ENCODE results near the gene WWC1. TPM values are rescaled to one million over a fixed set of nuclear protein-coding genes. Genes with fewer than 3 reads are reported as not detected.

The WWC1 gene
- total and polyA plus RNA-seq, 4 donors = 48.4 to 77.0 (median 56.2) TPM

DNA sequence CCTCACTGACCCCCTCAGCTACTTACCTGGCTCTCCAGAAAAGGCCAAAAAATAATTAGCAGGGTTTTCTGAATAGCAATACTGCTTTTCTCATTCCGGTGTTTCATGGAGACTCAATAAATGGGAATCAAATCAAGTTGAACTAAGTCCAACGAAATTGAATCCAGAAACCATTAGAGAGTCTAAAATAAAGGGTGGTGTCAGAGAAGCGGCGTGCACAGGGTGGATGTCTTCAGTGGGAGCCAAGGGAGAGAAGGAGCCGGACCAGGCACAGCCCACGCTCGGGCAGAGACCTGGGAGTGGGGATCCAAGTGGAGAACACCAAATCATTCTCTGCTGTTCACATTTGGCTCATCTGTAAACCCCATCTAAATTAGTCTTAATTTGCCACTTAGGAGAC, 40.2 kb upstream of the WWC1 start:
- Histone ChIP-seq H3K9me3 (ENCODE audit: control insufficient read depth in 4 of 4, insufficient read depth in 3 of 4, low read length in 3 of 4) (no peaks in the 10 kb centered on the region), H3K27me3 (ENCODE audit: control insufficient read depth in 3 of 3, insufficient read depth in 3 of 3, low read length in 2 of 3) (no peaks in the 10 kb centered on the region), H3K27ac (ENCODE audit: low read depth in 1 of 2, low read length in 1 of 2) (no peak overlapping the region), H3K36me3 (ENCODE audit: control insufficient read depth in 4 of 4, insufficient read depth in 4 of 4, low read length in 4 of 4) (peaks cover 0 to 10% (median 6%) of the 10 kb centered on the region in 4 donors), H3K4me3 (no peak overlapping the region), H3K4me1 (ENCODE audit: control insufficient read depth in 5 of 5, insufficient read depth in 5 of 5, low read length in 5 of 5) (no peaks in the 10 kb centered on the region), H3K9ac (ENCODE audit: insufficient read depth in 1 of 2, low read length in 2 of 2) (no peak overlapping the region)
- 72 to 83% methylated on average over 7 of the region's 7 CpGs for WGBS, 2 donors
- ATAC-seq (ENCODE audit: insufficient read depth, low FRiP score) (no peak), DNase-seq (no peak)
- no peak for TF ChIP-seq CTCF (IDR thresholded peaks at IDR 0.05; ENCODE audit: control extremely low read depth, extremely low read depth)

DNA sequence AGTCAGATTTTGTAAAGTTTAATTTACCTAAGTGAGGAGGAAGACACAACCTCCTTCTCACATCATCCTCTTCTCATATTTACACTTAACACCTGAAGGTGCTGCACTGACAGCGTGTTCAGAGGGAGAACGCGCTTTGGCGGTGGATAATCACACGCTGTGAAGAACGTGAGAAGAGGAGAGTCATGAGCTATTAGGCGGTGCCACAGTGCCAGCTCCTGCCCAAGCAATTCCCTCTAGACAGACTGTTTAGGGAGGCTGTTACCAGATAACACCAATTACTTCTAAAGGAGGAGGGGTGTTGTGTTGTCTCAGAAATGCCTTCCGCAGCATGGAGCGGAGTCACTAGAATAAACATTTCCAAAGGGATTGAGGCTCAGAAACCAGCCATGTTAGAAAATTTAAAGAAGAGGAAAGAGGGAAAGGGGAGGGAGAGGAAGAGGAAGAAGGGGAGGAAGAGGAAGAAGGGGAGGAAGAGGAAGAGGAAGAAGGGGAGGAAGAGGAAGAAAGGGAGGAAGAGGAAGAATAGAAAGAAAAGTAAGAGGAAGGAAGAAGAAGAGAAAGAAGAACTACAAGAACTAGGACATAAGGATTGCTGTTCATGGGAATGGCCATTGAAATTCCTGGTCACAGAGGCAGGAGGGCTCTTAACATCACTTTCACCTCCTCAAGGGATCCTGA, 37.3 kb upstream of the WWC1 start:
- ATAC-seq (ENCODE audit: insufficient read depth, low FRiP score) (no peak), DNase-seq (no peak)
- H3K4me3 ChIP-seq = no peak overlapping the region
- no peak overlapping the region for H3K9ac ChIP-seq (ENCODE audit: insufficient read depth in 1 of 2, low read length in 2 of 2)
- no peaks in the 10 kb centered on the region for H3K4me1 ChIP-seq (ENCODE audit: control insufficient read depth in 5 of 5, insufficient read depth in 5 of 5, low read length in 5 of 5)
- H3K27me3 ChIP-seq (ENCODE audit: control insufficient read depth in 3 of 3, insufficient read depth in 3 of 3, low read length in 2 of 3) = no peaks in the 10 kb centered on the region
- WGBS, 2 donors = 80 to 91% methylated on average over 9 of the region's 9 CpGs
- no peak for TF ChIP-seq CTCF (IDR thresholded peaks at IDR 0.05; ENCODE audit: control extremely low read depth, extremely low read depth)
- H3K9me3 ChIP-seq (ENCODE audit: control insufficient read depth in 4 of 4, insufficient read depth in 3 of 4, low read length in 3 of 4) = no peaks in the 10 kb centered on the region
- no peak overlapping the region for H3K27ac ChIP-seq (ENCODE audit: low read depth in 1 of 2, low read length in 1 of 2)
- no peaks in the 10 kb centered on the region for H3K36me3 ChIP-seq (ENCODE audit: control insufficient read depth in 4 of 4, insufficient read depth in 4 of 4, low read length in 4 of 4)

- Histone ChIP-seq H3K4me3 (no peak overlapping the region), H3K27me3 (ENCODE audit: control insufficient read depth in 3 of 3, insufficient read depth in 3 of 3, low read length in 2 of 3) (no peaks in the 10 kb centered on the region), H3K27ac (ENCODE audit: low read depth in 1 of 2, low read length in 1 of 2) (no peak overlapping the region), H3K9me3 (ENCODE audit: control insufficient read depth in 4 of 4, insufficient read depth in 3 of 4, low read length in 3 of 4) (no peaks in the 10 kb centered on the region), H3K9ac (ENCODE audit: insufficient read depth in 1 of 2, low read length in 2 of 2) (no peak overlapping the region), H3K4me1 (ENCODE audit: control insufficient read depth in 5 of 5, insufficient read depth in 5 of 5, low read length in 5 of 5) (no peaks in the 10 kb centered on the region), H3K36me3 (ENCODE audit: control insufficient read depth in 4 of 4, insufficient read depth in 4 of 4, low read length in 4 of 4) (peaks cover 0 to 4% (median 0%) of the 10 kb centered on the region in 4 donors)
- ATAC-seq (ENCODE audit: insufficient read depth, low FRiP score) (no peak), DNase-seq (no peak)
- no peak for TF ChIP-seq CTCF (IDR thresholded peaks at IDR 0.05; ENCODE audit: control extremely low read depth, extremely low read depth)
- WGBS, 2 donors = 89 to 92% methylated on average over 15 of the region's 15 CpGs
Measured at GRCh38 chr5:168260353-168261226, 30.9 kb upstream of the WWC1 start.
